NK-92 (cell line): ENCODE measurements around the gene WDR90.

ENCODE experiments used
- DNase-seq: peaks from one replicate; lab custom pipeline; 2025; ENCODE audit not compliant: unreplicated experiment; lab: John Stamatoyannopoulos, UW

WDR90 gene

GRCh38 chr16:637081-638018 lies 11.8 kb upstream of the WDR90 start:
- no peak for DNase-seq

GRCh38 chr16:638034-638543 lies 11.1 kb upstream of the WDR90 start:
- DNase-seq: no peak

GRCh38 chr16:638836-639235 lies 10.3 kb upstream of the WDR90 start:
- DNase-seq: no peak

- no peak for DNase-seq
Observed at GRCh38 chr16:640614-641013, 8.6 kb upstream of the WDR90 start.

GRCh38 chr16:641326-642188 lies 7.6 kb upstream of the WDR90 start, which contains the start of gene MCRIP2:
Gene MCRIP2, plus strand, starts transcription at chr16:641828. Its CDS starts 164 bp downstream, at chr16:641992.
- DNase-seq: no peak

GRCh38 chr16:642189-643049 lies 6.7 kb upstream of the WDR90 start:
- DNase-seq: no peak

- DNase-seq: no peak
Observed at GRCh38 chr16:643050-643368, 6.2 kb upstream of the WDR90 start.

GRCh38 chr16:644556-644955 lies 4.6 kb upstream of the WDR90 start:
- no peak for DNase-seq

GRCh38 chr16:645852-646678 lies 3.1 kb upstream of the WDR90 start:
- no peak for DNase-seq

- no peak for DNase-seq
Observed at GRCh38 chr16:646679-647172, 2.4 kb upstream of the WDR90 start.

- no peak for DNase-seq
Observed at GRCh38 chr16:647173-647902, 1.8 kb upstream of the WDR90 start.

- no peak for DNase-seq
Observed at GRCh38 chr16:648071-648780, 939 bp upstream of the WDR90 start.

- DNase-seq: no peak
Observed at GRCh38 chr16:649631-650030, 466 bp downstream of the WDR90 start.

GRCh38 chr16:651844-652243 lies 2.7 kb downstream of the WDR90 start:
- no peak for DNase-seq

GRCh38 chr16:652454-653305 lies 3.5 kb downstream of the WDR90 start:
- DNase-seq: no peak

- DNase-seq: no peak
Observed at GRCh38 chr16:654034-654433, 4.9 kb downstream of the WDR90 start.

GRCh38 chr16:657487-657886 lies 8.3 kb downstream of the WDR90 start:
- DNase-seq: no peak
